Measurements from ENCODE around the gene BMPR1A. TPM values are rescaled to one million over a fixed set of nuclear protein-coding genes. Genes with fewer than 3 reads are reported as not detected.

BMPR1A gene
- total RNA-seq, 4 donors from 2014 or later, result 72.7 to 89.5 (median 84.2) TPM

DNA sequence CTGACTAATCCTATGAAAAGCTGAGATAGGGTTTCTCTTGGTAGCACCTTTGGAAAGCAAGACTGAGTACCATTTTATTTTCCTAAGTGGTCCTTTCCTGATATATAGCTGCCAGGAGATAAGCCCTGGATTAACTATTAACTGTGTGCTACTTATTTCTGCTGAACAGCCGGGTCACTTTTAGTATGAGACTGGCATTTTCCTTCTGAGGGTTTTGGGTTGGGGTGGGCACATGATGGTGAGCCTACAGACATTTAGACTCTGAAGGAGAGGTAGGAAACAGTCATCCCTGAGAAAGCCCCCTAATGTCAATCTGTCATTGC, 29.8 kb upstream of the BMPR1A start:
- TF ChIP-seq POLR2A (IDR thresholded peaks at IDR 0.05), result no peak
- TF ChIP-seq, protein P1, sequence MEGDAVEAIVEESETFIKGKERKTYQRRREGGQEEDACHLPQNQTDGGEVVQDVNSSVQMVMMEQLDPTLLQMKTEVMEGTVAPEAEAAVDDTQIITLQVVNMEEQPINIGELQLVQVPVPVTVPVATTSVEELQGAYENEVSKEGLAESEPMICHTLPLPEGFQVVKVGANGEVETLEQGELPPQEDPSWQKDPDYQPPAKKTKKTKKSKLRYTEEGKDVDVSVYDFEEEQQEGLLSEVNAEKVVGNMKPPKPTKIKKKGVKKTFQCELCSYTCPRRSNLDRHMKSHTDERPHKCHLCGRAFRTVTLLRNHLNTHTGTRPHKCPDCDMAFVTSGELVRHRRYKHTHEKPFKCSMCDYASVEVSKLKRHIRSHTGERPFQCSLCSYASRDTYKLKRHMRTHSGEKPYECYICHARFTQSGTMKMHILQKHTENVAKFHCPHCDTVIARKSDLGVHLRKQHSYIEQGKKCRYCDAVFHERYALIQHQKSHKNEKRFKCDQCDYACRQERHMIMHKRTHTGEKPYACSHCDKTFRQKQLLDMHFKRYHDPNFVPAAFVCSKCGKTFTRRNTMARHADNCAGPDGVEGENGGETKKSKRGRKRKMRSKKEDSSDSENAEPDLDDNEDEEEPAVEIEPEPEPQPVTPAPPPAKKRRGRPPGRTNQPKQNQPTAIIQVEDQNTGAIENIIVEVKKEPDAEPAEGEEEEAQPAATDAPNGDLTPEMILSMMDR (IDR thresholded peaks at IDR 0.05), result no peak
- H3K27me3 ChIP-seq, result no peaks in the 10 kb centered on the region
- intact Hi-C loops (cut with DNase I), result no loop called here
- peaks cover 19 to 31% of the 10 kb centered on the region in 2 donors for H3K4me1 ChIP-seq
- H3K9me3 ChIP-seq, result no peaks in the 10 kb centered on the region
- no peak for DNase-seq
- no peak overlapping the region for H3K27ac ChIP-seq
- 83 to 96% methylated on average over 1 of the region's 1 CpG for WGBS, 2 donors
- no peaks in the 10 kb centered on the region for H3K36me3 ChIP-seq
- H3K4me3 ChIP-seq (replicated peaks in 1 of 3), result no peak overlapping the region

DNA sequence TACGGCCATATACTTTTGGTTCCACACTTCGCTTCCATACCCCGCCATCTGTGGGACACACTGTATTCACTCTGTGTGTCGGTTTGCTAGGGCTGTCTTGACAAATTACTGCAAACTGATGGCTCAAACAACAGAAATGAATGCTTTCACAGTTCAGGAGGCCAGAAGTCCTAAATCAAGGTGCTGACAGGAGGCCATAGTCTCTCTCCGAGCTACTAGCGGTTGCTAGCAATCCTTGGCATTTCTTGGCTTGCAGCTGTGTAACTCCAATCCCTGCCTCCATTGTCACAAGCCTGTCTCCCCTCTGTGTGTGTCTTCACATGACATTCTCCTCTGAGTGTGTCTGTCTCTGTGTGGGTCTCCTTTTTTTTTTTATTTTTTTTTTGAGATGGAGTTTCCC, 28.9 kb upstream of the BMPR1A start:
- intact Hi-C loops (cut with DNase I), result no loop called here
- WGBS, 2 donors, result 88 to 90% methylated on average over 6 of the region's 6 CpGs
- H3K9me3 ChIP-seq, result no peaks in the 10 kb centered on the region
- no peak overlapping the region for H3K4me3 ChIP-seq (replicated peaks in 1 of 3)
- H3K27me3 ChIP-seq, result no peaks in the 10 kb centered on the region
- H3K27ac ChIP-seq, result no peak overlapping the region
- no peaks in the 10 kb centered on the region for H3K36me3 ChIP-seq
- peaks cover 22 to 39% of the 10 kb centered on the region in 2 donors for H3K4me1 ChIP-seq
- TF ChIP-seq, protein P1 (IDR thresholded peaks at IDR 0.05), result no peak
- no peak for DNase-seq

DNA sequence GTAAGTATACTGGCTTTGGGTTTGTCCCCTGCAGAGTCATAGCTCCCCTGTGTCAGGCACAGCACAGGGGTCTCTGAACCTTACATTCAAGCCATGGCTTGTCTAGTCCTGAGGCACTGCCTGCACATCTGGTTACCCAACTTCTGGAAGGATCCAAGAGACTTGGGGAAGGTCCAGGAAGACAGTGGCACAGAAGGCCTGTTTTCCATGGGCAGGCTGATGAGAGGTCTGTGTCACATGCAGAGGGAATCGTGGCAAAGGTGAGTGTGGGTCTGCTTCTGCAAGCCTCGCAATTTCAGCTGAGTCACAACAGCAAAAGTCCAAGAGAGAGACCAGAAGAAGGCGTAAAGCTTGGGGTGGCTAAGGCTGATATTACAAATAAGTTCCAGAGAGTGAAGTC, 28.4 kb upstream of the BMPR1A start:
- Histone ChIP-seq H3K27ac (no peak overlapping the region), H3K4me3 (replicated peaks in 1 of 3) (no peak overlapping the region), H3K4me1 (peaks cover 27 to 45% of the 10 kb centered on the region in 2 donors), H3K9me3 (no peaks in the 10 kb centered on the region), H3K36me3 (no peaks in the 10 kb centered on the region), H3K27me3 (no peaks in the 10 kb centered on the region)
- no peak for DNase-seq
- no peak for TF ChIP-seq POLR2A (IDR thresholded peaks at IDR 0.05)
- TF ChIP-seq, protein P1 (IDR thresholded peaks at IDR 0.05), result no peak
- WGBS, 2 donors, result 78 to 87% methylated on average over 3 of the region's 3 CpGs
- intact Hi-C loops (cut with DNase I), result no loop called here

DNA sequence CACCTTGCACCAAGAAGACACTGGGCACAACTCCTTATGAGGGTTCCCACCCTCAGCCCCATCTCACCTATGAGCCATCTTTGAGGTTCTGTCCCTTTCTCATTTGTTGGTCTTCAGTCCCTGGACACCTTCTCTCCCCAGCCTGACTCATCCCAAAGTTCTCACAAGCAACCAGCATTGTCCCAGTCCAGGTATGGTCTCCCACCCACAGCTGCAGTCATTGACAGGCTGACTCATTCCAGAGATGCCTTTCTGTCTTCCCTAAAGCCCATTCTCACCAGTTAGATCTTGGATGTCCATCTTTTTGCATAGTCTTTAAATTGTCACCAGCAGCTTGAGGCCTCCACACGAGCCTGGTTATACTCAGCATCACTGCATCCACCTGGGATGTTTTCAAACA, 26.7 kb upstream of the BMPR1A start:
- intact Hi-C loops (cut with DNase I), result no loop called here
- Histone ChIP-seq H3K4me3 (replicated peaks in 1 of 3) (no peak overlapping the region), H3K4me1 (peaks cover 41 to 53% of the 10 kb centered on the region in 2 donors), H3K9me3 (no peaks in the 10 kb centered on the region), H3K27me3 (no peaks in the 10 kb centered on the region), H3K36me3 (no peaks in the 10 kb centered on the region), H3K27ac (peak overlapping the region in 2 of 3 donors; percentile 93 to 94)
- 80 to 85% methylated on average over 1 of the region's 1 CpG for WGBS, 2 donors
- TF ChIP-seq, protein P1 (IDR thresholded peaks at IDR 0.05), result no peak
- no peak for TF ChIP-seq POLR2A (IDR thresholded peaks at IDR 0.05)
- no peak for DNase-seq

DNA sequence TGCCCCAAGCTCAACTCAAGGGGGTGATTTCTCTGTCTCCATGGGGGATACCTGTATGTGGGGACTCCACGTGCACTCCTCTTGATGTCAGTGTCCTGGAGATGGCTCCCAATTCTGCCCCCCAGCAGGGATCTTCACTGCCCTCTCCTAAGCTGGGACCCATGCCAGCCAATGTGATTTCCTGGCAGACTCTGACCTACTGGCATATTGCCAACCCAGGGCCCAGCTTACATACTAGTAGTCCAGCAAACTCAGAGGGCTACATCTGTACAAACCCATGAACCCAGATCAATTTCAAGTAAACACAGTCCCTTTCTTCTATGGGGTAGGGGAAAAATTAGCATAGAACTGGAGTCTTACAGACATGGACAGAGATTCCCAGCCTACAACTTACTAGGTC, 26.2 kb upstream of the BMPR1A start:
- Histone ChIP-seq H3K36me3 (no peaks in the 10 kb centered on the region), H3K4me3 (replicated peaks in 1 of 3) (no peak overlapping the region), H3K27me3 (no peaks in the 10 kb centered on the region), H3K27ac (peak overlapping the region; percentile 23 to 94 (median 93)), H3K9me3 (no peaks in the 10 kb centered on the region), H3K4me1 (peaks cover 44 to 55% of the 10 kb centered on the region in 2 donors)
- intact Hi-C loops (cut with DNase I), result no loop called here
- peak; percentile 67 to 82 for DNase-seq
- 77% methylated on average over 1 of the region's 1 CpG; no CpG with 5 or more reads in 1 of the 2 donors for WGBS, 2 donors
- no peak for TF ChIP-seq POLR2A (IDR thresholded peaks at IDR 0.05)
- TF ChIP-seq, protein P1 (IDR thresholded peaks at IDR 0.05), result no peak
